Stimulated activated CD4-positive, alpha-beta T cell treated with anti-CD3 and anti-CD28 coated beads, Interleukin-12 subunit alpha, Interleukin-12 subunit beta, amount 100 ng/mL, for 48 hours (primary cell): Measurements from ENCODE around the gene ZCCHC7.
"Not testable (repeated sequence)": the region's sequence is repeated elsewhere in the genome, so short reads cannot be mapped to it uniquely, and the experiment has no call there.

ENCODE experiments used
- DNase-seq, 3 donors: peaks; one replicate each; pipeline ENCODE4 v3.0.0-alpha.2; 2020; ENCODE audit warnings: low read depth in 2 of 3, low spot score in 1 of 3

The ZCCHC7 gene

DNA sequence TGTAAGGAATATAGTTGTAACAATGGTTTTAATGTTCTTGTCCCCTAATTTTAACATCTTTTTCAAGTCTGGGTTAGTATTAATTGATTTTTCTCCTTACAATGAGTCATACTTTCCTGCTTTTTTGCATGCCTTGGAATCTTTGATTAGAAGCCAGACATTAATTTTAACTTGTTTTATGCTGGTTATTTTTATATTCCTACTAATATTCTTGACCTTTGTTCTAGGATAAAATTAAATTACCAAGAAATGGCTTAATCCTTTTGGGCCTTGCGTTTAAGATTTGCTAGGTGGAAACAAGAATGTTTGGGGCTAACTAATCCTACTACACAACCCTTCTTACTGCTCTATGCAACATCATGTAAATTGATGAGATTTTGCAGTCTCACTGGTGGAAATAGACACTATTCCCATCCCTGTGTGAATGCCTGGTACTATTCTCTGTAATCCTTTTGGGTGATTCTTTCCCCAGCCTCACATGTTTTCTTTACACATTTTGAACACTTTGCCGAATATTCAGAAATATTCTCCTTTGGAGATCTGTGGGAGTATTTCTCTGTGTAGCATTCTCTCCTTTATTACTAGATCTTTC, 47.2 kb downstream of the ZCCHC7 start:
- DNase-seq: no peak

- no peak for DNase-seq
Measured at GRCh38 chr9:37172557-37172956, 52.2 kb downstream of the ZCCHC7 start.

GRCh38 chr9:37174247-37174646, 53.9 kb downstream of the ZCCHC7 start:
- no peak for DNase-seq

DNA sequence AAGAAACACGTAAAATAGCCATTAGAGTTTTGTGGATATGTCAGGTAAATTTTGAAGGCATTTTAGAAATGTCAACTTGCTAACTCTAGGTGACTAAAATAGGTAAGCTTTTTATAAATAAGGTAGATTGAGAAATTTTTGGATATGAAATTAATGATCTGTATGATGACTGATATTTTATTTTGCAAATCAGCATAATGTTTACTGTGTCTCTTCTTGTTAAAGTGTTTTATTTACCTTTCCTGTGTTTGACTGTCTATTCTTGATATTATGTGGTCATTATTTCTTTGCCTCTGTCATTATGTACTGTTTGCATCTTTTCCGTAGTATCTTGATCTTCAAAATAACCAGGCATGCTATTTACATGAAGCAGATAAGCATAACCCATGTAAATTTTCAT, 58.4 kb downstream of the ZCCHC7 start:
- no peak for DNase-seq

DNA sequence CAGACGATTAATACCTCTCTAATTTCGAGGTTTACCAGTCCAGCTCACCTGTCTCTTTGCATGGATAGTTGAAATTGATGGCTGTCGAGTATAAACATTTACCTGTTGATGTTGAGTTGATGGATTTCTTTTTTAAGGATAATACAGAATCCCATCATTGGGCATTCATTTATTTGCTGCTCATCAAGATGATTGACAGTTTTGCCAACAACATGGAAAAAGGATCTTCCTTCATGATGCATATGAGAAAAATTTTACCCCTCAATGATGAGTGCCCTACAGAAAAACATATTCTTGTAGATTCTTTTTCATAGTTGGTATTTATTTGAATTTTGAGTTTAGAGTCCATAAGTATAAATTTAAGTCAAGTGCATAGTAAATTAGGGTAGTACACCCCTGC, 59.2 kb downstream of the ZCCHC7 start:
- DNase-seq: no peak

GRCh38 chr9:37180138-37180537, 59.8 kb downstream of the ZCCHC7 start:
- DNase-seq: no peak

DNA sequence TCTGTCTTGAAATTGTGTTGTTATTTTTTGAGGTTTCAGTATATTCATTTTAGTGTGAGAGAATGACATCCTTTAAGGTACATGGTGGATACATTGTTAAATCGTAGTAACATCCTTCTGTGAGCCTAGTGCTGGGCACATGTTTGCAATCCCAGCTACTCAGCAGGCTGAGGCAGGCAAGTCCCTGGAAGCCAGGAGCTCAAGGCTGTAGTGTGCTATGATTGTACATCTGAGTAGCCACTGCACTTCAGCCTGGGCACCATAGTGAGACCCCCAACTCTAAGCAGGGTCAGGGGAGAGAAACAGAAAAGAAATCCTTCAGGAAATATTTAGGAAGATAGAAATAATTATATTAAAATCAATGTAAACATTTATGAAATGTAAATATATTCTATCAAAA, 62.3 kb downstream of the ZCCHC7 start:
- DNase-seq: no peak

- no peak for DNase-seq
Measured at GRCh38 chr9:37184905-37185867, 64.8 kb downstream of the ZCCHC7 start.

DNA sequence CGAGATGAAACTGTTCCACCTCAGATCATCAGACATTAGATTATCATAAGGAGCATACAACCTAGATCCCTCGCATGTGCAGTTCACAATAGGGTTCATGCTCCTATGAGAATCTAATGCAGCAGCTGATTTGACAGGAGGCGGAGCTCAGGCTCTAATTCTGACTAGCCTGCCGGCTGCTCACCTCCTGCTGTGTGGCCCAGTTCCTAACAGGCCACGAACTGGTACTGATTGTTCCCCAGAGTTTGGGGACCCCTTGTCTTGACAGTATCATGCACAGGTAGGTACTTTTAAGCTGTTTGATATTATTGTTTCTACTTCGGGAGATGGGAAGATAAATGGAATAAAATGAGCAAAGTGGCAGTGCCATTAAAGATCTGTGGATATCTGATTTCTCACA, 66.9 kb downstream of the ZCCHC7 start:
- no peak for DNase-seq

DNA sequence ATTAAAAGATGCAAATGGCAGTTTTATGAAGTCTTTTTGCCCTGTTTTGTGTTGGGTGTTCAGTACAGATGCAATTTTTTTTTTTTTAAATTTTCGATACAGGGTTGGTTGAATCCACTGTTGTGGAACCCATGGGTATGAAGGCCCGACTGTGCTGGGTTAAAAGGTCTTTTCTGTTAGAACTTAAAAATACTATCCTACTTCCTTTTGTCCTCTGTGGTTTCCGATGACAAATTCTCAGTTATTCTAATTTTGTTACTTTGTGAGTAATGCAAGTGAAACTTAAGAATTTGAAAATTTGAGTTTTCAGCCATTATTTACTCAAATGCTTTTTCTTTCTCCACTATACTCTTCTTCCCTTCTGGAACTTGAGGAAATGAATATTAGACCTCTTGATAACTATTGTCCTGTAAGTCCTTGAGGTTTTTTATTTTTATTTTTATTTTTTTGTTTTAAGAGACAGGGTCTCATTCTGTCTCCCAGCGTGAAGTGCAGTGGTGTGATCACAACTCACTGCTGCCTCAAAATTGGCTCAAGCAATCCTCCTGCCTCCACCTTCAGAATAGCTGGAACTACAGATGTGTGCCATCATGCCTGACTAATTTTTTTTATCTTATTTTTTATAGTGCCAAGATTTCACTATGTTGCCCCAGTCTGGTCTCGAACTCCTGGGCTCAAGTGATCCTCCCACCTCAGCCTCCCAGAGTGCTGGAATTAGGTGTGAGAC, 67.5 kb downstream of the ZCCHC7 start:
- no peak for DNase-seq

- DNase-seq: not testable (repeated sequence)
Measured at GRCh38 chr9:37190739-37191138, 70.4 kb downstream of the ZCCHC7 start.

GRCh38 chr9:37191403-37192089, 71.2 kb downstream of the ZCCHC7 start:
- DNase-seq: no peak

GRCh38 chr9:37192803-37193202, 72.4 kb downstream of the ZCCHC7 start:
- no peak for DNase-seq

DNA sequence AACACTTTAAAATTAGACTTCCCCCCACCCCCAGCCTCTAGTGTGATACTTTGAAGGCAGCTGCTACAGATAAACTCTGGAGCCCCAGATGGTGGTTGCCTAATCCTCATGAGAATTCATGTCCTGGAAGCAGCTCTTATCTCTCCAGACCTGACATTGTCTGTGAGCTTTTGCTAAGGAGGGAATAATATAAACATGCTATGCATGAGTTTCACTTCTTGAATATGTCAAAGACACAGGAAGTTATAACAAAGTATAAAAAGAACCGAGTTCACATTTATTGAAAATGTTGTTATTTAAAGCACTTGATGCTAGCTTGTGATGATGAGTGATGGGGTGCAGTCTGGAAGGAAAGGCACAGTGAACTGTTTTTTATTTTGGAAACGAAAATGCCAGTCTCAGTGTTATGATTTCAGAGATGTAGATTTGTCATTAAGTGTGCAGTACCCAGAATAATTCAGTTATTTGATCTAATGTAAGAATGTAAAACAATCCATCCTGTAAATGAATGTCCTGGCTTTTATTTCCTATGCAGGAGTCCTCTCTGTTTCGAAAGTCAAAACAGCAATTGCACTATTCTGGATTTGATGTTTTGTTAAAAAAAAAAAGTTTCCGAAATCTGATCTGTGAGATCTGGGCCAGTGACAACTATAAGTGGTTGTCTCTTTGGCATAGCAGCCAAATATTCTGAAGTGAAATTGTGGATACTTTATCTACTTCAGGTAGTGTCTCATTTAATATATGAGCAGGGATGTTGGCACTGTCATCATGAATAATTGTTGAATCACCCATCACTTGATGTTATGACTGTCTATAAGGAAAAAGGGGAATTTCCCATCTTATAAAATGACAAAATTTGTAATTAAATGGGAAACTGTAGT, 77.0 kb downstream of the ZCCHC7 start:
- no peak for DNase-seq

- no peak for DNase-seq
Measured at GRCh38 chr9:37198039-37198729, 77.8 kb downstream of the ZCCHC7 start.

DNA sequence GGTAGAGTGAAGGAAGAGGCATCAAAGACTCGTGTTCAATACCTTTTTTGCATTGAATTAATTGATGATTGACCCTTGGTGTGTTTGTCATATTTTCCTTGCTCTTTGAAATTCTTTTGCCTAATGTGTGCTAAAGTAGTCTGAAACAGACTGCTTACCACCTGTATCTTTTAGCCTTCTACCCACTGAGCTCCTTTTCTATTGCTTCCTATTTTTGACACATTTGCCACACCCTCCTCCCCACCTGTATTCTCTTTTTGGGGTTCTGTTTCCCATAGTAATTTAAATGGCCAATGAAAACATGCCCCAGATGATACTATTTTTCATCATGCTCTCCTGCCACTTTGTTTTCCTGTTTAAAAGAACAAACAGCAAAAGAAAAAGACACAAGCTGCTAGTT, 78.5 kb downstream of the ZCCHC7 start:
- DNase-seq: no peak

- no peak for DNase-seq
Measured at GRCh38 chr9:37200433-37201005, 80.1 kb downstream of the ZCCHC7 start.

GRCh38 chr9:37201581-37201980, 81.2 kb downstream of the ZCCHC7 start:
- no peak for DNase-seq

- no peak for DNase-seq
Measured at GRCh38 chr9:37202091-37202490, 81.7 kb downstream of the ZCCHC7 start.
